HG02588 (cell line): Measurements from ENCODE around the gene JPH2.

ENCODE experiments used
- ATAC-seq: cut with Tn5 transposase; IDR thresholded peaks from one replicate; pipeline ENCODE4 v1.9.1; 2021; ENCODE audit warnings: mild to moderate bottlenecking, moderate library complexity; ENCODE audit not compliant: unreplicated experiment

The JPH2 gene

GRCh38 chr20:44187772-44188709, 1.1 kb upstream of the JPH2 start:
- no peak for ATAC-seq

GRCh38 chr20:44186674-44187053, 324 bp downstream of the JPH2 start:
- no peak for ATAC-seq

DNA sequence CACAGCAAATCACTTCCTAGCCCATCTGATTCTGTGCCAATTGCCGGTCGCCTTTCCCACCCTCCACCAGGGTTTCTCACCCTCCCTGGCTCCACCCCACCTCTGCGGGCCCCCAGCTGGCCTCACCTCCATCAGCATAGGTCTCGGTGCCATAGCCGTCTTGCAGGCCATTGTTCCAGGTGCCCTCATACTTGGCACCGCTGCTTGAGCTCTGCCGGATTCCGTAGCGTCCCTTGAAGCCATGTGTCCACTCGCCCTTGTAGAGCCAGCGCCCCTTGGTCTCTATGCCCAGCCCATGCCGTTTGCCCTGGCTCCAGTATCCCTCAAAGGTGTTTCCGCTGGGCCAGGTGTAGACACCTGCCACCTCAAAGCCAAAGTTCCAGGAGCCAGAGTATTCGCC, 787 bp downstream of the JPH2 start:
- ATAC-seq = no peak

DNA sequence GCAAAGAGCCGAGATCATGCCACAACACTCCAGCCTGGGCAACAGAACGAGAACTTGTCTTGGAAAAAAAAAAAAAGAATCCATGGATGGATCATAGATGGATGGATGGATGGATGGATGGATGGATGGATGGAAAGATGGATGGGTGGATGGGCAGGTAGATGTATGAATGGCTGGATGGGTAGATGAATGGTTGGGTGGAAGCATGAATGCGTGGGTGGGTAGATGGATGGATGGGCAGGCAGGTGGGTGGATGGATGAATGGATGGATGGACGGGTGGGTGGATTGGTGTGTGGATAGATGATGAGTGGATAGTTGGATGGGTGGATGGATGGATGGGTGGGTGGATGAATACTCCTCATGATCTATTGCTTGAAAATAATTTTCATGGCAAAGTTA, 1.4 kb downstream of the JPH2 start:
- ATAC-seq = no peak

DNA sequence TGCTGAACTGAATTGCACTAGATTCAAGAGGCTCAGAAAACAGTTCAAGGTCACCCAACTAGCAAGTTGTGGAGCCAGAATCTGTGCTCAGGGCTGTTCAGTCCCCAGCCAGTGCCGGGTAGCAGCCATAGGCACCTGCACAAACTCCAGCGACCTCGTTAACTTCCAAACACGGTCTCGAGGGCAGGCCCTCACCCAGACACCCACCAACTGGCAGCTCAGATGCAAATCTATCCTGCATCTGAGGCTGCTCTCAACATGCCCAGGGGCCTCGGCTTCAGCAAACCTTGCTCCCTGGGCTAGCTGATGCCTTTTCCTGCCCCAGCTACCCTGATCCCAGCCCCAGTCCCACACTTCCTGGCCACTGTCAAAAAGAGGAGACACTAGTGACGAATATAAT, 3.7 kb downstream of the JPH2 start:
- ATAC-seq = no peak

DNA sequence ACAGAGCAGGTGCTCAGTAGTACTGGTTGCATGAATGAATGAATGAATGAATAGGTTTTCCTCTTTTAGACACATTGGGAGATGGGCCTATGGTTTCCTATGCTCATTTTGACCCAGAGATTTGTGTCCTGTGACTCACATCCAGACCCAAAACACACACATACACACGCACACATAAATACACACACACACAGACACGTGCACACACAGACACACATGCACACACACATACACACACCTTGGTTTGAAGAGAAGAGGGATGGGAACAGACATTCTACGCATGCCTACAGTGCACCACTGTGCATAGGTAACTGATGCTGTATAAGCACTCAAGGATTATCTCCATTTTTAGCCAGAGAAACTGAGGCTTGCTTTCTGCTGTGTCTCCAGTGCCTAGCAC, 4.1 kb downstream of the JPH2 start:
- no peak for ATAC-seq

GRCh38 chr20:44182135-44182765, 4.7 kb downstream of the JPH2 start:
- ATAC-seq = no peak

GRCh38 chr20:44181611-44182010, 5.4 kb downstream of the JPH2 start:
- no peak for ATAC-seq

- ATAC-seq = no peak
Observed at GRCh38 chr20:44180814-44181213, 6.2 kb downstream of the JPH2 start.

DNA sequence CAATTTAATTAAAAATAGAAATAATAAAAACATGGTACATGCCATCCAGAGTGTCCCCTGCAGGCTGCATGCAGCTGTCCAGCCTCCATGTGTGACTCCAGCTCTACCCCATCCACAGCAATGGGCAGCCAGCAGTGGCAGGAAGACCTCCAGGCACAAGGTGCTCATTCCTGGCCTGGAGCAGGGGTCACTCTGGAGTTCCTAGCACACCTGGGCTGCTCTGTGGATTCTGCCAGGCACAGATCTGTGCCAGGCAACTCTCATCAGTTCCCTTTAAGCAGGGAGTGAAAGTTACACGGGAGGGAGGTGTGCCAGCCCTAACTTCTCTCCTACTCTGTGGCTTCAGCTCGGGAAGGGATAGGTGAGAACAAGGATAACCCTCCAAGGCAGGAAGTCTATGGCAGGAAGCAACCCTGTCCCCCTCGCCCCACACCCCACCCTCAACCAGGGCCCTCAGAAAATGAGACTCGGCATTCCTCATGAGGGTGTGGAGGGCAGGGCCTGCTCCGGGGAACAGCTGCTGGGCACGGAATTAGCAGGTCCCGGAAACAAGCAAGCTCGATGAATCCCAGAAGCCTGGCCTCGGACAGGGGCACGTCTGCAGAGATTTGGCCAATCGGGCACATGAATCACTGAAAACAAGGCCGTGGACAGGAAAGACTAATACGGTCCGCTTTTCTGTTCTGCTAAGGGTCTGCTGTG, 10.0 kb downstream of the JPH2 start:
- ATAC-seq = no peak

DNA sequence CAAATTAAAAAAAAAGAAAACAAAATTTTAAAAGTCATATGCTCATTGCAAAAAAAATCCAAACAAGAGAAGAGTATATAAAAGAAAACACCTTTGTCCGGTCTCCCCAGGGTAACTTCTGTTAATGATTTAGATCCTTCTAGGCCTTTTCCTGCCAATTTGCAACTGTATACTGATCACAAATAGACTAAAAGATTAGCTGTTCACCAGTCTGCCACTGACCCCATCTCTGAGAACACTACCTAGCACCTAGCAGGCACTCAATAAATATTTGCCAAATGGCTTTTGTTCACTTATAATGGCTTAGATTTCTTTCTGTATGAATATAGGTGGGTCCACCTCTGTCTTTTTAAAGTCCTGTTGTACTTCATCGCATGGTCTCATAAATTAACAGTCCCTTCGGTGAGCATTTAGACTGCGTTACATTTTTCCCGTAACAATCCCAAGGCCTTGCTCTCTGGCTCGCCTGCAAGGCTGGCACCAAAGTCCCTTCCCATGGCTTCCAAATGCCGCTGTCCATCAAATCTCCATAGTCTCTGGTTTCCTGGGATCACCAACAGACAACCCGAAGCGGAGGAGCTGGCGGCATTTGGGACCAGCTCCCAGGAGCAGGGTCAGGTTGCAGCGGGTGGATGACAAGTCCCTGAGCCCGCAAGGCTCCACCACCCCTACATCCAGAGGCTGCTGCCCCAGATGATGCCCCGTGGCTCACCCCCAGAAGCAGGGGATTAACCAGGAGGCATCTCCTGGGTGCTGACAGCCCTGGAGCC, 11.8 kb downstream of the JPH2 start:
- no peak for ATAC-seq

GRCh38 chr20:44173846-44174245, 13.1 kb downstream of the JPH2 start:
- ATAC-seq = no peak

- no peak for ATAC-seq
Observed at GRCh38 chr20:44173116-44173515, 13.9 kb downstream of the JPH2 start.

DNA sequence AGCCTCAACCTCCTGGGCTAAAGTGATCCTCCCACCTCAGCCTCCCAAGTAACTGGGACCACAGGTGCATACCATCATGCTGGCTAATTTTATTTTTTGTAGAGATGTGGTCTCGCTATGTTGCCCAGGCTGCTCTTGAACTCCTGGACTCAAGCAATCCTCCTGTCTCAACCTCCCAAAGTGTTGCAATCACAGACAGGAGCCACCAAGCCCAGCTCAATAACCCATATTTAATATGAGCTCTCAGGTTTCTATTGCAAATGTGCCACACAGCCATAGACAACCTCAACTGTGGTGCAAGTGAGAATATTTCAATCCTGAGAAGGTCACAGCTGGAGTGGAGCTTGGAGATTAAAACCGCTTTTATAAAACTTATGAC, 14.4 kb downstream of the JPH2 start:
- no peak for ATAC-seq

- no peak for ATAC-seq
Observed at GRCh38 chr20:44171775-44172571, 15.0 kb downstream of the JPH2 start.

DNA sequence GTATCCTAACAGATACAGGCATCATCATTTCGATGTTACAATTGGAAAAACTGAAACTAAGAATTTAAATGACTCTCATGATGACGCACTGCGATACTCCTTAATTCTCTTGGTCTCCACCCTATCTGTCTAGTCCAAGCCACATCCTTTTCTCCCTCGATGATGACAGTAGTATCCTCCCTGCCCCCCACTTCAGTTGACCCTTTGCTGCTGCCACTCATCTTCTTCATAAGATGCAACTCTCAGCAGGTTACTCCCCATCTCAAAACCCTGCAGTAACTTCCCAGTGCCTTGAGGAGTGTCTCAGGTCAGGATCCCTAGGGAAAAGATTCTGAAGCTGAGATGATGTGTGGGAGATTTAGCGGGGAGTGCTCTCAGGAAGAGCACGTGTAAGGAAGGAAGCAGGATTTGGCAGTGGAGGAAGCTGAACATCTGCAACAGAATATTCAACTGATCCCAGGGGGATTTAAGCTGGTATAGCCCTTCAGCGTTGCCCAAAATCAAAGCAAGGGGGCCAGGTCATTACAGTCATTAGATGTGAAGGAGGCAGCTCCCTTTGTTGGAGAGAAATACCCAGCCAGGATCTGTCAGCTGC, 16.1 kb downstream of the JPH2 start:
- ATAC-seq = no peak

DNA sequence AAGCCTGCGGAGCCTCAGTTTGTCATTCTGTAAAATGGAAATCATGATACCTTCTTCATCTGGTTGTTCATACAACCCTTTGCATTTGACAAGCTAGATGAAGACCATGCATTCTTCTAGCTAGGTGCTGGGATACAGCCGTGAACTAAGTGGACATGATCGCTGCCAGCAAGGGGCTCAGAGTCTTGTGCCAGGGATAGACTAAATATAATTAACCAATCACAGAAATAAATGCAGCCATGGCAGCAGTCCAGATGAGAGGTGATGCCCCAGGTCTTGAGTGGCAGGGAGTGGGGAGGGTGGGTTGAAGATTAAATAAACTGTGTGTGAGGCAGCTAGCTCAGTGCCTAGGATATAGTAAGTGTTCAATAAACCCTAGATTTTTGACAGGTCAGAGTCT, 19.3 kb downstream of the JPH2 start:
- no peak for ATAC-seq

DNA sequence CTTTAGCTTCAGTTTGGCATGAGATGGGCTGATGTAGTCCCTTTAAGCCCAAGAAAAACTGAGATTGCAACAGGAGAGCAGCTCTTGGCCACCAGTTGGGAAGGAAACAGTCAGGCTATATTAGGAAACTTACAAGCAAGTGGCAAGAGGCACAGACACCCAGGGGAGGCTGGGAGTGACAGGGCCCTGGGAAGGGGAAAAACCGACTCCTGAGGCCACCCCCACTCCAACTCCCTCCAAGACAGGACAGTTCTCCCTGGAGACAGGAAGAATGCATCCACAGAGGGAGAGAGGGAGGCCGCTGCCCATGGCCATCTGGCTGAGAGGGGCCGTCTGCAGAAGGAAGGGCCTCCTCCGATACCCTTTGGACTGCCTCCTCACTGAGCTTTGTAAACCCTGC, 20.5 kb downstream of the JPH2 start:
- ATAC-seq = no peak

- no peak for ATAC-seq
Observed at GRCh38 chr20:44166008-44166407, 21.0 kb downstream of the JPH2 start.

- no peak for ATAC-seq
Observed at GRCh38 chr20:44160133-44160532, 26.9 kb downstream of the JPH2 start.
